GM18520 (cell line): ENCODE measurements around the gene NBPF3.
"Not testable (repeated sequence)": the region's sequence is repeated elsewhere in the genome, so short reads cannot be mapped to it uniquely, and the experiment has no call there.

ENCODE experiments used
- ATAC-seq: cut with Tn5 transposase; IDR thresholded peaks from one replicate; pipeline ENCODE4 v1.9.1; 2021; ENCODE audit not compliant: unreplicated experiment

NBPF3 gene

GRCh38 chr1:21437341-21437640 lies 2.6 kb upstream of the NBPF3 start:
- no peak for ATAC-seq

GRCh38 chr1:21438646-21439312 lies 1.2 kb upstream of the NBPF3 start:
- not testable (repeated sequence) for ATAC-seq

GRCh38 chr1:21439345-21439720 lies 604 bp upstream of the NBPF3 start:
- ATAC-seq: no peak

- ATAC-seq: not testable (repeated sequence)
Observed at GRCh38 chr1:21440630-21441125, 741 bp downstream of the NBPF3 start.

GRCh38 chr1:21446647-21447046 lies 6.7 kb downstream of the NBPF3 start:
- not testable (repeated sequence) for ATAC-seq

- no peak for ATAC-seq
Observed at GRCh38 chr1:21447311-21447710, 7.4 kb downstream of the NBPF3 start.

GRCh38 chr1:21449906-21450305 lies 10.0 kb downstream of the NBPF3 start:
- no peak for ATAC-seq

- ATAC-seq: no peak
Observed at GRCh38 chr1:21451212-21451611, 11.3 kb downstream of the NBPF3 start.

- ATAC-seq: no peak
Observed at GRCh38 chr1:21451981-21452411, 12.1 kb downstream of the NBPF3 start.

- ATAC-seq: not testable (repeated sequence)
Observed at GRCh38 chr1:21453964-21454614, 14.2 kb downstream of the NBPF3 start.

- not testable (repeated sequence) for ATAC-seq
Observed at GRCh38 chr1:21454904-21455303, 15.0 kb downstream of the NBPF3 start.

GRCh38 chr1:21457654-21458053 lies 17.7 kb downstream of the NBPF3 start:
- ATAC-seq: no peak

- ATAC-seq: not testable (repeated sequence)
Observed at GRCh38 chr1:21465127-21465526, 25.2 kb downstream of the NBPF3 start.

- not testable (repeated sequence) for ATAC-seq
Observed at GRCh38 chr1:21467946-21468345, 28.0 kb downstream of the NBPF3 start.

- no peak for ATAC-seq
Observed at GRCh38 chr1:21468599-21468998, 28.7 kb downstream of the NBPF3 start.

- ATAC-seq: no peak
Observed at GRCh38 chr1:21469581-21469980, 29.6 kb downstream of the NBPF3 start.

- ATAC-seq: no peak
Observed at GRCh38 chr1:21472861-21473260, 32.9 kb downstream of the NBPF3 start.

GRCh38 chr1:21478356-21478755 lies 38.4 kb downstream of the NBPF3 start:
- ATAC-seq: no peak

GRCh38 chr1:21483881-21484280 lies 43.9 kb downstream of the NBPF3 start:
- ATAC-seq: not testable (repeated sequence)

GRCh38 chr1:21489146-21489545 lies 49.2 kb downstream of the NBPF3 start:
- ATAC-seq: no peak

- ATAC-seq: no peak
Observed at GRCh38 chr1:21490774-21491487, 51.0 kb downstream of the NBPF3 start.
